Kidney epithelial cell (primary cell): ENCODE data around the gene THSD4. TPM values are rescaled to one million over a fixed set of nuclear protein-coding genes. Genes with fewer than 3 reads are reported as not detected.

ENCODE experiments used
- DNase-seq: peaks from one replicate; pipeline ENCODE4 v3.0.0-alpha.2; 2010; ENCODE audit warnings: low read depth
- H3K27me3 ChIP-seq: 2 replicates; pipeline ENCODE4 v1.6.0; 2011; ENCODE audit warnings: low read length; ENCODE audit not compliant: control insufficient read depth, insufficient read depth
- H3K36me3 ChIP-seq: 2 replicates; pipeline ENCODE4 v1.5.1; 2011; ENCODE audit warnings: low read length; ENCODE audit not compliant: control insufficient read depth, insufficient read depth
- H3K4me3 ChIP-seq: 2 replicates; pipeline ENCODE4 v1.5.1; 2011; ENCODE audit warnings: low read depth, mild to moderate bottlenecking, control low read depth, low read length
- total RNA-seq: library from RNA; depleted of rRNA; stranded (reverse); fragments of >200 nt; gene quantifications from 2 replicates; pipeline ENCODE4 v1.2.3, GENCODE V29; 2015
- TF ChIP-seq, protein P1 (sequence below): IDR thresholded peaks from 2 replicates; pipeline ENCODE4 v1.5.1; 2011; ENCODE audit warnings: mild to moderate bottlenecking, moderate library complexity, low read length, control low read depth, inconsistent platforms; ENCODE audit not compliant: insufficient read depth, poor library complexity, severe bottlenecking

The THSD4 gene
- total RNA-seq, 1 donor from 2014 or later: 17.7 TPM

DNA sequence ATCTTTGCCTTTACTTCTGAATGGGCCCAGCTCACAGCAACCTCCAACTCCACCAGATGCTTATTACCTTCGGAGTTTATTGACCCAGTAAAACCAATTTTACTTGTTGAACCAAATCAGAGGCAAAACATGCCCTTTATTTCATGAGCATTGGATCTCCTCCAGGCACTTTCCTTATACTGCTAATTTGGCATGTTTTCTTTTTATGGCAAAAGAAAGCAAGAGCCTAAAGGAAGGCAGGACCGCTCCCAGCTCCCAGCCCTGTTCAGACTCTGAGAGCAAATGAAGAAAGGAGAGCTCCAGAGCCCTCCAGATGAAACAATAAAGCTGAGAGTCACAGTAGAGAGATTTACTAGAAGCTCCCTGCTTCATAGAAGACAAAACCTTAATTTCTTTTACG lies 613.6 kb downstream of the THSD4 start:
- DNase-seq: no peak
- no peak overlapping the region for H3K4me3 ChIP-seq
- H3K27me3 ChIP-seq: no peaks in the 10 kb centered on the region
- TF ChIP-seq, protein P1, sequence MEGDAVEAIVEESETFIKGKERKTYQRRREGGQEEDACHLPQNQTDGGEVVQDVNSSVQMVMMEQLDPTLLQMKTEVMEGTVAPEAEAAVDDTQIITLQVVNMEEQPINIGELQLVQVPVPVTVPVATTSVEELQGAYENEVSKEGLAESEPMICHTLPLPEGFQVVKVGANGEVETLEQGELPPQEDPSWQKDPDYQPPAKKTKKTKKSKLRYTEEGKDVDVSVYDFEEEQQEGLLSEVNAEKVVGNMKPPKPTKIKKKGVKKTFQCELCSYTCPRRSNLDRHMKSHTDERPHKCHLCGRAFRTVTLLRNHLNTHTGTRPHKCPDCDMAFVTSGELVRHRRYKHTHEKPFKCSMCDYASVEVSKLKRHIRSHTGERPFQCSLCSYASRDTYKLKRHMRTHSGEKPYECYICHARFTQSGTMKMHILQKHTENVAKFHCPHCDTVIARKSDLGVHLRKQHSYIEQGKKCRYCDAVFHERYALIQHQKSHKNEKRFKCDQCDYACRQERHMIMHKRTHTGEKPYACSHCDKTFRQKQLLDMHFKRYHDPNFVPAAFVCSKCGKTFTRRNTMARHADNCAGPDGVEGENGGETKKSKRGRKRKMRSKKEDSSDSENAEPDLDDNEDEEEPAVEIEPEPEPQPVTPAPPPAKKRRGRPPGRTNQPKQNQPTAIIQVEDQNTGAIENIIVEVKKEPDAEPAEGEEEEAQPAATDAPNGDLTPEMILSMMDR: no peak
- H3K36me3 ChIP-seq: no peaks in the 10 kb centered on the region

DNA sequence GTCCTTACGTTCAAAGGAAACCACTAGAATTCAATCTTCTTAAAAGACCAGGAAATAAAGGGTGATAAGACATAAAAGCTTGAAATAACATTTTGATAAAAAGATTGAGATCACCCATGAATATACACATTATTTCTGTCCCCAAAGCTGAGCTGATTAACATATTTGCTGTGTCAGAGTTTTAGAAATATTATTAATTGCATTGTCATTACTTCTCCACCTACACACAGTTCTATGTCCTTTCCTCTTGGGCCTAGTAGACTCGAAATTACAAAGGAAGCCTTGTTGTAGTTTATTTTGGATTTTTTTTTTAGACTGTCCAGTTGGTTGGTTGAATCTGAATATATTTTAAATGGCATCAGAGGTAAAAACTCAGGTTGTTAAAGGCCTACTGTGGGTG lies 614.0 kb downstream of the THSD4 start:
- H3K27me3 ChIP-seq: no peaks in the 10 kb centered on the region
- no peak for DNase-seq
- H3K36me3 ChIP-seq: no peaks in the 10 kb centered on the region
- H3K4me3 ChIP-seq: no peak overlapping the region
- TF ChIP-seq, protein P1: no peak

GRCh38 chr15:71730277-71731144 lies 615.2 kb downstream of the THSD4 start:
- Histone ChIP-seq H3K27me3 (no peaks in the 10 kb centered on the region), H3K36me3 (no peaks in the 10 kb centered on the region), H3K4me3 (no peak overlapping the region)
- TF ChIP-seq, protein P1: peak; percentile 73
- DNase-seq: no peak

GRCh38 chr15:71732636-71733035 lies 617.4 kb downstream of the THSD4 start:
- H3K27me3 ChIP-seq: no peaks in the 10 kb centered on the region
- H3K4me3 ChIP-seq: no peak overlapping the region
- H3K36me3 ChIP-seq: no peaks in the 10 kb centered on the region
- DNase-seq: no peak
- TF ChIP-seq, protein P1: no peak

DNA sequence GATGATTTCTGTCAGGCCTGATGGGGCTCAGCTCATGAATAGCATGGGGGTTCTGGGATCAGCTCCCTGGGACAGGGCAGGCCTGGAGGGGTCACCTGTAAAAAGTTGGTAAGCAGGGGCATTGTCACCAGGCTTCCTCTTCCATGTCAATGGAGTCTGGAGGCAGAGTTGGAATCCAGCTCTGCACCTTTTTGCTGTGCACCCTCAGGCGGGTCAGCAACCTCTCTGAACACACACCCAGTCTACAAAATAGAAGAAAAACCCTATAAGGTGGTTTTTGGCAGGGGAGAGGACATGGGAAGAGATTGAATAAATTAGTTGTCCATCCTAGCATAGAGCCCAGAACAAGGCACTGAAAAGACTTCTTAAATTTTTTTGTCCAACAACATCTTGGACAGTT lies 617.9 kb downstream of the THSD4 start:
- TF ChIP-seq, protein P1: no peak
- no peak for DNase-seq
- H3K36me3 ChIP-seq: no peaks in the 10 kb centered on the region
- no peak overlapping the region for H3K4me3 ChIP-seq
- no peaks in the 10 kb centered on the region for H3K27me3 ChIP-seq
